ENCODE results near the gene KLHL9. TPM values are rescaled to one million over a fixed set of nuclear protein-coding genes. Genes with fewer than 3 reads are reported as not detected.

The KLHL9 gene
- total RNA-seq, 1 donor from 2014 or later = 28.9 TPM

DNA sequence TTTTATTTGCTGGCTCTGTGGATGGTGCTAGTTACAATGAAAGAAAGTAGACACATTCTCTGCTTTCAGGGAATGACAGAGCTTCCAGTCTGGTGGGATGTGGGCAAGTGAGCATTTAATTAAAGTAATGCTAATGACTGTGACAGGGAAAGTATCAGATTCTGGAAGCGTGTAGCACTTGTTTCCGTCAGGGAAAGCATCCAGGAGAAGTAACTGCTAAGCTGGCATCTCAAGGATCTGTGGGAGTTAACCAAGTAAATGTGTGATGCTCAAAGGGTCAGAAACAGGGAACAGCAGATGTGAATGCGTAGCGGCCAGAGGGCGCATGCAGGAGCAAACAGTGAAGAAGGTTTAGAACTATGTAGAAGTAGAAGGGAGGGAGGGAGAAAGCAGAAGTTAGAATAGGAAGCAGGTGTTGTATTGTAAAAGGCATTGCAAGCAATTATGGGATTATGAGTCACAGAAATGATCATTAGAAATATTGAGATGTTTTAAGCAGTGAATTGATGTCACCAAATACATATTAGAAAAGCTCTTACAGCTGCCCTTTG lies 12.2 kb downstream of the KLHL9 start:
- peaks cover 12% of the 10 kb centered on the region for H3K36me3 Mint-ChIP-seq (ENCODE audit: low read depth)
- no peak overlapping the region for H3K27ac Mint-ChIP-seq (ENCODE audit: unreplicated experiment)
- TF ChIP-seq, protein P1, sequence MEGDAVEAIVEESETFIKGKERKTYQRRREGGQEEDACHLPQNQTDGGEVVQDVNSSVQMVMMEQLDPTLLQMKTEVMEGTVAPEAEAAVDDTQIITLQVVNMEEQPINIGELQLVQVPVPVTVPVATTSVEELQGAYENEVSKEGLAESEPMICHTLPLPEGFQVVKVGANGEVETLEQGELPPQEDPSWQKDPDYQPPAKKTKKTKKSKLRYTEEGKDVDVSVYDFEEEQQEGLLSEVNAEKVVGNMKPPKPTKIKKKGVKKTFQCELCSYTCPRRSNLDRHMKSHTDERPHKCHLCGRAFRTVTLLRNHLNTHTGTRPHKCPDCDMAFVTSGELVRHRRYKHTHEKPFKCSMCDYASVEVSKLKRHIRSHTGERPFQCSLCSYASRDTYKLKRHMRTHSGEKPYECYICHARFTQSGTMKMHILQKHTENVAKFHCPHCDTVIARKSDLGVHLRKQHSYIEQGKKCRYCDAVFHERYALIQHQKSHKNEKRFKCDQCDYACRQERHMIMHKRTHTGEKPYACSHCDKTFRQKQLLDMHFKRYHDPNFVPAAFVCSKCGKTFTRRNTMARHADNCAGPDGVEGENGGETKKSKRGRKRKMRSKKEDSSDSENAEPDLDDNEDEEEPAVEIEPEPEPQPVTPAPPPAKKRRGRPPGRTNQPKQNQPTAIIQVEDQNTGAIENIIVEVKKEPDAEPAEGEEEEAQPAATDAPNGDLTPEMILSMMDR (IDR thresholded peaks at IDR 0.05) = no peak
- H3K9me3 Mint-ChIP-seq (ENCODE audit: low read depth) = no peaks in the 10 kb centered on the region
- H3K4me1 Mint-ChIP-seq (ENCODE audit: low read depth) = peaks cover 22% of the 10 kb centered on the region
- no peak overlapping the region for H3K4me3 Mint-ChIP-seq (ENCODE audit: unreplicated experiment)
- no peaks in the 10 kb centered on the region for H3K27me3 Mint-ChIP-seq (ENCODE audit: low read depth)
- DNase-seq (ENCODE audit: low spot score) = no peak

DNA sequence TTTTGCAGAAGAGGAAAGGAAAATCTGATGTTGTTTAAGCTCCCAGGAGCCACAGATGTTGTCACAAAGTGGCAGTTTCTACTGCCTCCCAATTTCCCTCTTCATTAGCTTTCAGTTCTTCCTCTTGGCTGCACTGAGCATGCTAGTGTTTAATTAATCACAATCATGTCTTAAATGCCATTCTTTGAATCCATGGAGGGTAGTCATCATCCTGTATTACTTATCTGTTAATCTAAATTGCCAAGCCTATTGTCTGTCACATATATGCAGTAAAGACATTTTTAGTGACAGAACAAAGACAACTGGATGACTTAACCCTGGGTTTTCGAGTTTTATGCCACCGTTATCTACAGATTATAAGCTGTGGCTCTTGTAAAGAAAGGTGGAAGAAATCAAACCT lies 14.7 kb downstream of the KLHL9 start:
- Mint-ChIP-seq H3K27ac (ENCODE audit: unreplicated experiment) (no peak overlapping the region), H3K36me3 (ENCODE audit: low read depth) (peaks cover 12% of the 10 kb centered on the region)

DNA sequence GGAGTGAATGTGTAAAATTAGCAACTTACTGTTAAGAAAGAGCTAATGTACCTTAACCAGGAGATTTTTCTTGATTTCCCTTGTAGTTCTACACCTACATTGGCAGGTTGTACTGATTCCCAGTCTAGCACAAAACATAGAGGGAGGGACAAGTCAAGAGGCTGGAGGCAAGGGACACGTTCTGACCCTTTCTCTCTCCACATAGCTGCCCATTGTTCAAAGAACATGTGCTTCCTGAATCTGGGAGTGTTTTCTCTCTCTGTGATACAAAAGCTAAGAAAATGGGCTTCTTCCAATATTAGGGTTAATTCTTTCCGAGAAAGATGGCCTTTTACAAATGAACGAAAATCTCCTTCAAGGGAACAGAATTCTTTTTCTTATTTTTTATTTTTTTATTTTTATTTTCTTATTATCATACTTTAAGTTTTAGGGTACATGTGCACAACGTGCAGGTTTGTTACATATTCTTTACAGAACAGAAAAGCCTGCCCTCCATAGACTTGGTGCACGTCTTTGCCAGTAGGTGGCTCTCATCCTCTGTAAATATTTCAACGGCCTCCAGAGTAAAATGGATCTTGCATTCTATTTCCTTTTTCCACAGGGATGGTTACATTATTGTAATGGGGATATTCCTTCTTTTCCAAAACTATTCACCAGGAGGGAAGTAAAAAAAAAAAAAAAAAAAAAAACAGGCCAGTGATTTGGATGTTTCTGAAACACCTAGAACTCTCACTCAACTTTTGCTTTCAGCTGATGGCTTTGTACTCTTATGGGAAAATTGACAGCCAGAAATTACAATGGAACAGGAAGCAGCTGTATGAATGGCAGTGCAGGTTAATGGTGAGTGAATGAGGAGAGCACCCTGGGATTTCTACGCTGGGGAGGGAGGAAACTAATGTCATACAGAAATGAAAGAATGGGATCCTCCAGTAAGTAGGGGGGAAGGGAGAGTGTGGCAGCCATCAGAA lies 17.0 kb downstream of the KLHL9 start:
- no peak overlapping the region for H3K4me3 Mint-ChIP-seq (ENCODE audit: unreplicated experiment)
- no peak overlapping the region for H3K27ac Mint-ChIP-seq (ENCODE audit: unreplicated experiment)
- DNase-seq (ENCODE audit: low spot score) = no peak

More for the DNA sequence above, 14.7 kb downstream of the KLHL9 start:
- H3K27me3 Mint-ChIP-seq (ENCODE audit: low read depth) = peaks cover 4% of the 10 kb centered on the region
- peaks cover 5% of the 10 kb centered on the region for H3K4me1 Mint-ChIP-seq (ENCODE audit: low read depth)
- no peak overlapping the region for H3K4me3 Mint-ChIP-seq (ENCODE audit: unreplicated experiment)
- H3K9me3 Mint-ChIP-seq (ENCODE audit: low read depth) = no peaks in the 10 kb centered on the region
- TF ChIP-seq, protein P1 (IDR thresholded peaks at IDR 0.05) = no peak
- no peak for DNase-seq (ENCODE audit: low spot score)

DNA sequence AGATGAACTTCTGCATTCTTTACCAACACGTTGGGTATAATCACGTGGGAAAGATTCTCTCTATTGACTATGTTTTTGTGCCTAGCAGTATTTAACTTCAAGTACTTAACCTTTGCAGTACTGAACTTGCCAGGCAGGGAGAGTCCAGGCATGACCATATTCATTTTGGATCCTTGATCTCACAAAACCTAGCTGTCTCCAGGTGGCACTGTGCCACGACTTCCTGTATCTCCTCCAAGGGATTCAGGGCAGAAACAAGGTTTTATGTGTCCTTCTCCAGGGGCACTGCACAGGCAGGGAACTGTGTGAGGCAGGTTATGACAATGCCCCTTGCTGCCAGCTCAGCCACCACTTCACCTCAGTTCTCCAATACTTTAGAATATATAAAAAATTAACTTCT lies 18.3 kb downstream of the KLHL9 start:
- TF ChIP-seq, protein P1 (IDR thresholded peaks at IDR 0.05) = no peak
- no peak overlapping the region for H3K27ac Mint-ChIP-seq (ENCODE audit: unreplicated experiment)
- H3K27me3 Mint-ChIP-seq (ENCODE audit: low read depth) = peaks cover 16% of the 10 kb centered on the region
- peaks cover 5% of the 10 kb centered on the region for H3K4me1 Mint-ChIP-seq (ENCODE audit: low read depth)
- DNase-seq (ENCODE audit: low spot score) = no peak
- peaks cover 5% of the 10 kb centered on the region for H3K36me3 Mint-ChIP-seq (ENCODE audit: low read depth)
- no peaks in the 10 kb centered on the region for H3K9me3 Mint-ChIP-seq (ENCODE audit: low read depth)
- no peak overlapping the region for H3K4me3 Mint-ChIP-seq (ENCODE audit: unreplicated experiment)

More for the DNA sequence above, 17.0 kb downstream of the KLHL9 start:
- TF ChIP-seq, protein P1 (IDR thresholded peaks at IDR 0.05) = peak; percentile 91
- peaks cover 10% of the 10 kb centered on the region for H3K36me3 Mint-ChIP-seq (ENCODE audit: low read depth)
- peaks cover 5% of the 10 kb centered on the region for H3K4me1 Mint-ChIP-seq (ENCODE audit: low read depth)
- no peaks in the 10 kb centered on the region for H3K9me3 Mint-ChIP-seq (ENCODE audit: low read depth)
- peaks cover 15% of the 10 kb centered on the region for H3K27me3 Mint-ChIP-seq (ENCODE audit: low read depth)

DNA sequence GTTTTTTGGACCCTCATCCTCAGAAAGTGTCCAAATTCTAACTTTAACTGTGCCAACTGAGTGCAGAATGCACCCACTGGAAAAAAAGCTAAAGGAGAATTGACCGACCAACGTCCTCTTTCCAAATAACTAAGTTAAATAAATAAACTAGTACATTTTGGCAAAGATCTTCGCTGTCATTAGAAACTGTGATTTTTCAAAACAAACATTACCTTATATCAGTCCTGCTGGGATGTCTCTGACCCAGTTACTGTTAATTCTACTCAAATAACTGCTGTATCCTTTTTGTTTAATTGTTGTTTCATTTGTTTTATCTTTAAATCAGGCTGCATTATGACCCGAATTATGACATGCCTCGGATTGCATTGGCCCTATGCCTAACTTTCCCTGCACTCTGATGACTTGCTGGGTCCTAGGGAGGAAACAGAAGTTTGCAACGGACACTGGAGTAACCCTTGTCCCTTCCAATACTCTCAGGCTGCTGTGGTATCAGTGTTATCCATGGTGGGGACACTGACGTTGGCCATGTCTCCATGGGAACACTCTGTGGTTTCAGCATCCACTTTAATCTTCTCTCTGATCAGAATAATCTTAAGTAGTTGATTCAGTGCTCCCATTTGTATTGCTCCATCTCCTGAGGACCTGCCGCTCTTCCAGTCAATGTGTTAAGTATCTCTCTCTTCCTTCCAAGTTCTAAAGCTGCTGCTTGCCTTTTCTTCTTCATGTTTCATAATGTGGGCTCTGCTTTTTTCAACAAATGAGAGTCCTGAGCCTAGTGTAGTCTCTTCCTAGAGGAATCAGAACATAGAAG lies 19.0 kb downstream of the KLHL9 start:
- no peaks in the 10 kb centered on the region for H3K9me3 Mint-ChIP-seq (ENCODE audit: low read depth)
- peaks cover 5% of the 10 kb centered on the region for H3K36me3 Mint-ChIP-seq (ENCODE audit: low read depth)
- H3K27me3 Mint-ChIP-seq (ENCODE audit: low read depth) = peaks cover 19% of the 10 kb centered on the region
- no peak overlapping the region for H3K27ac Mint-ChIP-seq (ENCODE audit: unreplicated experiment)
- peaks cover 5% of the 10 kb centered on the region for H3K4me1 Mint-ChIP-seq (ENCODE audit: low read depth)
- TF ChIP-seq, protein P1 (IDR thresholded peaks at IDR 0.05) = no peak
- H3K4me3 Mint-ChIP-seq (ENCODE audit: unreplicated experiment) = no peak overlapping the region
- no peak for DNase-seq (ENCODE audit: low spot score)
